Right ventricle myocardium inferior (tissue), 1 donor: ENCODE results near the gene PCDHGA5. TPM values are rescaled to one million over a fixed set of nuclear protein-coding genes. Genes with fewer than 3 reads are reported as not detected.
"Not testable (repeated sequence)": the region's sequence is repeated elsewhere in the genome, so short reads cannot be mapped to it uniquely, and the experiment has no call there.

Source experiments
- ATAC-seq: fragments of 200-7000 bp; cut with Tn5 transposase; one replicate; pipeline ENCODE4 v1.9.1; 2020; ENCODE audit warnings: mild to moderate bottlenecking, moderate library complexity
- DNase-seq: peaks from one replicate; pipeline ENCODE4 v3.0.0; 2021; ENCODE audit errors: missing footprints
- intact Hi-C: fragments of 100-400 bp; cut with DNase I; formaldehyde crosslinking; loops from one replicate; pipeline ENCODE4 v1.11.0; 2022
- long read RNA-seq: library from polyadenylated mRNA; unstranded; transcript quantifications from one replicate; pipeline ENCODE4 v2.0.0, GENCODE V29; 2021
- total RNA-seq: library from RNA; stranded (reverse); fragmentation: NEBNext Ultra II Directional; extraction: Animal tissue kit (Norgen Biotek cat#: 25700); gene quantifications from one replicate; pipeline ENCODE4 v1.2.1, GENCODE V29; 2021
- donor health status: DM: no; HTN: yes; CAD: no; lungs with severe emphysema.

PCDHGA5 gene
- total RNA-seq, result 5.7 TPM
- long read RNA-seq, result 0 reads

- intact Hi-C loops, result no loop called here
These were observed at the start of gene PCDHGA5 for GRCh38 chr5:141363952-141364660. PCDHGA5 (plus strand) TSS chr5:141364162; CDS start chr5:141364331, 169 bp downstream.

GRCh38 chr5:141316963-141317362, 47.0 kb upstream of the PCDHGA5 start:
- ATAC-seq, DNase-seq, intact Hi-C loops: not testable (repeated sequence)

More at GRCh38 chr5:141363952-141364660, at the start of gene PCDHGA5:
- ATAC-seq (peak; percentile 65), DNase-seq (no peak)

- intact Hi-C loops, result no loop called here
- DNase-seq (no peak), ATAC-seq (no peak)
These were observed 44.8 kb upstream of the PCDHGA5 start for GRCh38 chr5:141319202-141319601.

- DNase-seq (no peak), ATAC-seq (no peak)
- intact Hi-C loops, result loop anchor here (2.0 to 10.0 kb wide), 2 partner anchors 105 to 241 kb away; partner anchors contain the start of gene PCDHB13
These were observed 44.3 kb upstream of the PCDHGA5 start for GRCh38 chr5:141319699-141320098.

- intact Hi-C loops, result loop anchor here (2.0 to 10.0 kb wide), 2 partner anchors 106 to 240 kb away; partner anchors contain the start of gene PCDHB13
- peak; percentile 99 for ATAC-seq
These were observed 43.5 kb upstream of the PCDHGA5 start, which contains the start of gene TAF7 for GRCh38 chr5:141320225-141321169. TAF7 (minus strand) TSS chr5:141320784; CDS start chr5:141320044, 740 bp downstream.

GRCh38 chr5:141322261-141322660, 41.7 kb upstream of the PCDHGA5 start:
- intact Hi-C loops, result loop anchor here (10.0 kb wide), 1 partner anchor 107 kb away; the partner anchor contains the start of gene PCDHB13
- no peak for DNase-seq

More at GRCh38 chr5:141320225-141321169, 43.5 kb upstream of the PCDHGA5 start, which contains the start of gene TAF7:
- DNase-seq, result peak; percentile 96

GRCh38 chr5:141326088-141326854, 37.7 kb upstream of the PCDHGA5 start:
- intact Hi-C loops, result loop anchor here (10.0 kb wide), 1 partner anchor 111 kb away; the partner anchor contains the start of gene PCDHB13
- DNase-seq (peak; percentile 80), ATAC-seq (peak; percentile 89)

More at GRCh38 chr5:141322261-141322660, 41.7 kb upstream of the PCDHGA5 start:
- ATAC-seq, result no peak

- intact Hi-C loops, result loop anchor here (10.0 kb wide), 1 partner anchor 113 kb away; the partner anchor contains the start of gene PCDHB13
- ATAC-seq (no peak), DNase-seq (peak; percentile 48)
These were observed 35.7 kb upstream of the PCDHGA5 start for GRCh38 chr5:141328231-141328630.

- DNase-seq (peak; percentile 45), ATAC-seq (peak; percentile 62)
- intact Hi-C loops, result no loop called here
These were observed 33.5 kb upstream of the PCDHGA5 start, which contains the start of gene PCDHGA1 for GRCh38 chr5:141330299-141331080. PCDHGA1 (plus strand) TSS chr5:141330514.

- intact Hi-C loops, DNase-seq, ATAC-seq: not testable (repeated sequence)
These were observed 31.4 kb upstream of the PCDHGA5 start for GRCh38 chr5:141332571-141332970.

- ATAC-seq, result peak; percentile 70
- peak; percentile 66 for DNase-seq
- intact Hi-C loops, result loop anchor here (5.0 kb wide), 1 partner anchor 224 kb away; no protein-coding TSS in a partner anchor
These were observed 25.2 kb upstream of the PCDHGA5 start, which contains the start of gene PCDHGA2 for GRCh38 chr5:141338538-141339306. PCDHGA2 (plus strand) TSS chr5:141338760.

GRCh38 chr5:141340781-141341354, 23.1 kb upstream of the PCDHGA5 start:
- DNase-seq, intact Hi-C loops, ATAC-seq: not testable (repeated sequence)

GRCh38 chr5:141342773-141343172, 21.2 kb upstream of the PCDHGA5 start:
- no peak for DNase-seq
- intact Hi-C loops, result no loop called here
- ATAC-seq, result peak; percentile 61

GRCh38 chr5:141343242-141343952, 20.6 kb upstream of the PCDHGA5 start, which contains the start of gene PCDHGA3:
PCDHGA3 (plus strand) TSS chr5:141343829; CDS start chr5:141344034, 205 bp downstream.
- ATAC-seq (peak; percentile 56), DNase-seq (no peak)
- intact Hi-C loops, result no loop called here

- intact Hi-C loops, result no loop called here
- DNase-seq (peak; percentile 63), ATAC-seq (no peak)
These were observed 20.0 kb upstream of the PCDHGA5 start for GRCh38 chr5:141343953-141344463.
